Cerebellar nuclear complex (tissue), 1 donor: ENCODE measurements around the gene PLA2G4D.
A peak's percentile ranks its signal among the peaks of the same experiment; 100 is the strongest.

Experiments used
- DNase-seq, 2 experiments: peaks; one replicate each; lab custom pipeline; 2025; lab: John Stamatoyannopoulos, UW

PLA2G4D gene

GRCh38 chr15:42090781-42091180 is 3.6 kb downstream of the PLA2G4D start:
- DNase-seq = no peak

DNA sequence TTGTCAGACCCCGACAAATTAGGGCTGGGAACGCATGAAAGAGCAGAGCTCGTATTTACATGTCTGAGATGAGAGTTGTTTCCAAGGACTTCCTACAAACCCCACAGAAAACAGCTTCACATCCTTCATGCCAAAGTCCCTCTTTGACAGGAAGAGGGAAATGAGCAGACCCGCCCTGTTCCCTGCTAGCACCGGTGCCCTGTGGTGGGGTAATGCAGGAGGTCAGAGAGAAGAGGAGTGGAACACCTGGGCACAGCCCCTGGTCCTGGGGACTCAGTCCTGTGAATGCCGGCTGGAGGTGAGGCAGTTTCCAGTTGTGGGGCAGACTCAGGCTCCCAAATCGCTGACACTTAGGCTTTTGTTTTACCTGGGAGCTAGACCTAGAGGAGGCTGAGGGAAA is 4.0 kb downstream of the PLA2G4D start:
- DNase-seq = no peak

DNA sequence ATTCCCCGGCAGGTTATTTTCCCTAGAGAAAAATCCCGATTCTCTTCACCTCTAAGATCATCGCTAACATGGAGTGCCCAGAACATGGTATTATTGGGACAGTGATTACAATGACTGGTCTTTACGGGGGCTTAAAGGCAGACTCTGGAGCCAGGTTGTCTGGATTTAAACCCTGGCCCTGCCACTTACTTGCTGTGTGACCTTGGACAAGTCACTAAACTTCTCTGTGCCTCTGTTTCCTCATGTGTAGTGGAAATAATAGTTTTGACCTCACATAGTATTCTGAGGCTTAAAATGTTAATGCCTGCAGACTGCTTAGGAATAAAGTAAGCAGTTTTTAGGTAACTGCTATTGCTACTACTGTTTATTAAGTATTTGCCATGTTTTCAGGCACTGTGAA is 4.4 kb downstream of the PLA2G4D start:
- no peak for DNase-seq

- no peak for DNase-seq
Observed at GRCh38 chr15:42088801-42089640, 5.3 kb downstream of the PLA2G4D start.

GRCh38 chr15:42087926-42088800 is 6.2 kb downstream of the PLA2G4D start:
- DNase-seq = no peak

DNA sequence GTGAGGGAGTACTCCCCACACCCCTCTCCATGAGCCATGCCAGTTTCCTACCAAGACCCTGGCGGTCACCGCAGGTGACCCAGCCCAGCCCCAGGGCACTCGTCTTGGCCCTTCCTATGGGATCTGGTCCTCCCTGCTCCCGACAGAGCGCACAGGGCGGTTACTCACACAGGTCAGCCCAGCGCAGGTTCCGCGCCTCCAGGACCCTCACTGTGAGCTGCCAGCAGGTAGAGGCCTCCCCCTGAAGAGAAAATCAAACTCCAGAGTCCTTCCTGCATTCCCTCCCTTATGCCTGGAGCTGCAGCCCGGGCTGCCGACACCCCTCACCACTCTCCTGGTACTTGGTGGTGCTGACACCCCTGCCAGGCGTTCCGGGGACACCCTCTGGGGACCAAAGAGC is 6.9 kb downstream of the PLA2G4D start:
- DNase-seq = no peak

DNA sequence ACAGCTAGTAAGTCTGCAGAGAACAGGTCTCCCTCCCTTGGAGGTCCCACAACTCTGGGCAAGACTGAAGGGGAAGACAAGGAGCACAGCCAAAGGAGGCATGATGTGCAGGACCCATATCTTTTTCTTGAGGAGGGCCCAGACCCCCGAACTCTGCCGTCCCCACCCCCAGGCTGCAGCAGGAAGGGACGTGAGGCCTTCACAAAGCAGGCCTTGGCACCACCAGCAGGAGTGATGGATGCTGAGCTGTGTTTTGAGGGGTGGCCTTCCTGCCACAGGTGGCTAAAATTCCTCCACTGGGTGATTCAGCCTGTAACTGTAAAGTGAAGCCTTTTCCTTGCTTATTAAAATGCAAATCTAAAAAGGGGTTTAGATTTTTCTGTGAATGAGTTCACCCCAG is 8.6 kb downstream of the PLA2G4D start:
- DNase-seq = no peak

DNA sequence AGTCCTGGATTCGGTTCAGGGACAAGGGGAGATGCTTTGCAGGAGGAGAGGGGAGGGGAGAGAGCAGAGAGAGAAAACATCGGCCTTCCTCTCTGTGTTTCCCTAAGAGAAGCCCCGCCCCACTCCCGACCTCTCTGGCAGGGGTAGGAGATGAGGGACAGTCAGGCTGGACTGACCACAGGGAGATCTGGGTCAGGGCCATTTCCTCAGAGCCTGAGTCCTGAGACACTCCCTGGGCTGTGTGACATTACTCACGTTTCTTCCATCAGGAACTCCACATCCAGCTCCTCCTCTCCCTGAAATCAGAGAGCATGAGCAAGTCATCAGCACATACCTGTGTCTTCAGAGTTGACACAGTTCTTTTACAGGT is 9.1 kb downstream of the PLA2G4D start:
- no peak for DNase-seq

GRCh38 chr15:42084465-42085235 is 9.7 kb downstream of the PLA2G4D start:
- DNase-seq = peak in 1 of 2 experiments; percentile 28

GRCh38 chr15:42083916-42084315 is 10.4 kb downstream of the PLA2G4D start:
- DNase-seq = no peak

- DNase-seq = no peak
Observed at GRCh38 chr15:42083605-42083908, 10.8 kb downstream of the PLA2G4D start.

GRCh38 chr15:42082823-42083604 is 11.3 kb downstream of the PLA2G4D start:
- DNase-seq = no peak

GRCh38 chr15:42082141-42082540 is 12.2 kb downstream of the PLA2G4D start:
- no peak for DNase-seq

DNA sequence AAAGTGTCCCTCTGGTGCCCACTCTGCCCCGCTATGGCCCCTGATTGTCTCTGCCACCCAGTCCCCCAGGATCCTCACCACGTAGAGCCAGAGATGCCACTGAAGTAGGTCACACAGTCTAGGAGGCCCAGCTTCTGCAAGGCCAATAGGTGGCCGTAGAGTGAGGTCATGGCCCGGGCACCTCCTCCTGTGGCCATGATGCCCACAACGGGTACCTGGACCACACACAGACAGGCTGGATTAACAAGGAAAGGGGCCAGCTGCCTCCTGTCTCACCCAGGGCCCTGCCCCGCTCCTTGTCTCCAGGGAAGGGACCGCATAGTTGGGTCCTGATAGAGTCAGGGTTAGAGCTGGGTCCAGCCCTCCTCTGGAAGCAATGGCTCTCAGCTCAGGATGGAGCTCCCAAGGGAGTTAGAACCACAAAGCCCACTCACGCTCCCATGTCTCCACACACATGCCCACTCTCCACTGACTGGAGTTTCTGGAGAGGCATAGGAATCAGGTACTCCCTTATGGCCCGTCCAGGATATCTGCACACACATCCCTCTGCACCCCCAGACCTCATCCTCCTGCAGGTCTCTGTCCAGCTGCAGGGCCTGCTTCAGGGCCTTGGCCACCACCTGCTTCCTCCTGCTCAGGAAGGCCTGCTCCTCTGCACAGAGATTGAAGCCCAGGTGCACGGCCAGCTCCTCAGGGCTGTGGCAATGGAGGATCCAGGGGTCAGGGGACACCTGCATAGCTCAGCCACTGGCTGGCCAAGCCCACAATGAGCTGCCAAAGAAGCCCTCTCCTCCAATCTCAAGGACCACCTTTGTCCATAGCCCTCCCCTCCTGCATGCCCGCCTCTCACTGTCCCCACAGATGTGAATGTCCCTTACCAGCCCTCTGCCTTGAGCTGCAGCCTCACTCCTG is 13.2 kb downstream of the PLA2G4D start:
- DNase-seq = no peak

- no peak for DNase-seq
Observed at GRCh38 chr15:42080186-42080918, 14.0 kb downstream of the PLA2G4D start.

- DNase-seq = no peak
Observed at GRCh38 chr15:42079401-42079908, 14.9 kb downstream of the PLA2G4D start.

DNA sequence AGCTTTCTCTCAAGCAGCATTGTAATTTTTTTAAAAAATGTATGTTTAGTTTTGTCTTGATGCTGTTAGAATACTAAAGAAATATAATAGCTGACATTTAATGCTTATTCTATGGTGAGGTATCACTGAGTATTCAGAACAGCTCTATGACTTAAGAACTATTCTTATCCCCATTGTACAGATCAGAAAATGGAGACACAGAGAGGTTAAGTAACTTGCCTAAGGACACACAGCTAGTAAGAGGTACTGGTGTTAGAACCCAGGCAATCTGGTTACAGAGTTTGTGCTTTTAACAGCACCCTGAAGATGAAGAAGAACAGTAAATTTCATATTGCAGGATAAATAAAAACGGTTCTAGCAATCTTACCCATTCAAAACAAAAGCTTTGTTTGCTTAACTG is 15.5 kb downstream of the PLA2G4D start:
- no peak for DNase-seq

DNA sequence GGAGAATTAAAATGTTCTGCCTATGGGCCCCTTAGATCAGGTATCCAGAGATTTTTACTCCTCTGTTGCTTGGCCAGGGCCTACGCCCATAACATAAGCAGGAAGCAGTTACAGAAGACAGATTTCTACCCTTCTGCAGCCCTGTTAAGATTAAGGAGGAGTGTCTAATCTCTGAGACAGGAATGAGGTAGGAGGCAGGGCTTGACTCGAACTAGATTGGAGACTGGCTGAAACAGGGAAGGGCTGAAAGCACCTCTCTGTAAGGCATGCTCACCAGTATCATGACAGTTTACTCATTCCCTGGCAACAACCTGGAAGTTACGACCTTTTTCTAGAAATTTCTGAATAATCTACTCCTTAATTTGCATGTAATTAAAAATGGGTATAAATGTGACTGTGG is 16.7 kb downstream of the PLA2G4D start:
- DNase-seq = no peak

DNA sequence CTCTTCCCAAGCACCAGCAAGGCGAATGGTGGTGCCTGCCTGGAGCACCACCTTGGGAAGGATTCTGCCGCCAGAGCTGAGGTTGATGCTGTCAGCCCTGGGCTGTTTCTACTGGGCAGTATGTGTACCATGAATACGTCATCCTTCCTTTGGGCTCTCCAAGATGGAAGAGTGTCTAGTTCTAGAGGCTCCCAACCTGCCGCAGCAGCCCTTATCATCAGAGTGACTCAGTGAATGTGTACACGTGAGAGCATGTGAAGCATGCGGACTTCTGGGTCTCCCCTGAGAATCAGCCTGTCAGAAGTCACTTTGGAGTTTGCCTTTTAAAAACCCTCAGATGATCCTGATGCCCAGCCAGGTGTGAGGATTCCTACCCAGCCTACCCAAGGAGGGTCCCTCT is 20.9 kb downstream of the PLA2G4D start:
- no peak for DNase-seq
